Rectal smooth muscle tissue (tissue), 1 donor: ENCODE results near the gene RNF130.

ENCODE experiments used
- H3K27ac ChIP-seq: one replicate; pipeline ENCODE4 v1.7.0; 2013; ENCODE audit warnings: low read depth, low read length, inconsistent platforms
- H3K27me3 ChIP-seq: one replicate; pipeline ENCODE4 v1.7.0; 2013; ENCODE audit warnings: low read length; ENCODE audit not compliant: control insufficient read depth, insufficient read depth
- H3K36me3 ChIP-seq: one replicate; pipeline ENCODE4 v1.7.0; 2013; ENCODE audit warnings: low read length; ENCODE audit not compliant: control insufficient read depth, insufficient read depth
- H3K4me1 ChIP-seq: one replicate; pipeline ENCODE4 v1.7.0; 2013; ENCODE audit warnings: low read length; ENCODE audit not compliant: control insufficient read depth, insufficient read depth
- H3K4me3 ChIP-seq: one replicate; pipeline ENCODE4 v1.7.0; 2013; ENCODE audit warnings: low read length
- H3K9ac ChIP-seq: one replicate; pipeline ENCODE4 v1.7.0; 2013; ENCODE audit warnings: low read length

The RNF130 gene

GRCh38 chr5:179916523-179916922 is 155.0 kb downstream of the RNF130 start:
- Histone ChIP-seq H3K4me3 (no peak overlapping the region), H3K36me3 (no peaks in the 10 kb centered on the region), H3K9ac (no peak overlapping the region), H3K27me3 (no peaks in the 10 kb centered on the region), H3K4me1 (no peaks in the 10 kb centered on the region), H3K27ac (no peak overlapping the region)

- Histone ChIP-seq H3K36me3 (no peaks in the 10 kb centered on the region), H3K27ac (no peak overlapping the region), H3K27me3 (no peaks in the 10 kb centered on the region), H3K4me1 (no peaks in the 10 kb centered on the region), H3K4me3 (no peak overlapping the region), H3K9ac (no peak overlapping the region)
Measured at GRCh38 chr5:179915406-179915935, 156.1 kb downstream of the RNF130 start.

GRCh38 chr5:179914032-179914755 is 157.4 kb downstream of the RNF130 start:
- Histone ChIP-seq H3K36me3 (no peaks in the 10 kb centered on the region), H3K27me3 (no peaks in the 10 kb centered on the region), H3K27ac (no peak overlapping the region), H3K4me1 (no peaks in the 10 kb centered on the region), H3K4me3 (no peak overlapping the region), H3K9ac (no peak overlapping the region)

- Histone ChIP-seq H3K27me3 (no peaks in the 10 kb centered on the region), H3K4me3 (no peak overlapping the region), H3K27ac (no peak overlapping the region), H3K36me3 (no peaks in the 10 kb centered on the region), H3K9ac (no peak overlapping the region), H3K4me1 (no peaks in the 10 kb centered on the region)
Measured at GRCh38 chr5:179913461-179913860, 158.1 kb downstream of the RNF130 start.

- Histone ChIP-seq H3K36me3 (no peaks in the 10 kb centered on the region), H3K4me1 (no peaks in the 10 kb centered on the region), H3K27ac (no peak overlapping the region), H3K27me3 (no peaks in the 10 kb centered on the region), H3K4me3 (no peak overlapping the region), H3K9ac (no peak overlapping the region)
Measured at GRCh38 chr5:179912951-179913350, 158.6 kb downstream of the RNF130 start.

GRCh38 chr5:179912386-179912785 is 159.2 kb downstream of the RNF130 start:
- no peaks in the 10 kb centered on the region for H3K36me3 ChIP-seq
- no peaks in the 10 kb centered on the region for H3K4me1 ChIP-seq
- no peak overlapping the region for H3K9ac ChIP-seq
- no peak overlapping the region for H3K27ac ChIP-seq
- H3K27me3 ChIP-seq, result no peaks in the 10 kb centered on the region
- H3K4me3 ChIP-seq, result no peak overlapping the region

- Histone ChIP-seq H3K36me3 (peaks cover 7% of the 10 kb centered on the region), H3K27ac (no peak overlapping the region), H3K9ac (no peak overlapping the region), H3K4me3 (no peak overlapping the region), H3K4me1 (peaks cover 6% of the 10 kb centered on the region), H3K27me3 (no peaks in the 10 kb centered on the region)
Measured at GRCh38 chr5:179909224-179909623, 162.3 kb downstream of the RNF130 start.

GRCh38 chr5:179908528-179908927 is 163.0 kb downstream of the RNF130 start:
- Histone ChIP-seq H3K27ac (no peak overlapping the region), H3K4me3 (peak overlapping the region; percentile 73), H3K9ac (no peak overlapping the region), H3K4me1 (peaks cover 6% of the 10 kb centered on the region), H3K36me3 (peaks cover 11% of the 10 kb centered on the region), H3K27me3 (no peaks in the 10 kb centered on the region)

GRCh38 chr5:179907556-179908324 is 163.8 kb downstream of the RNF130 start, which contains the start of gene TBC1D9B:
Gene TBC1D9B, minus strand, starts transcription at chr5:179907897. Its CDS starts 76 bp downstream, at chr5:179907821.
- Histone ChIP-seq H3K27ac (peak within 1 kb of the TSS; percentile 63), H3K27me3 (no peaks in the 10 kb centered on the region), H3K36me3 (peaks cover 18% of the 10 kb centered on the region), H3K9ac (peak within 1 kb of the TSS; percentile 35), H3K4me3 (peak within 1 kb of the TSS; percentile 73), H3K4me1 (peaks cover 6% of the 10 kb centered on the region)

- peak overlapping the region; percentile 34 for H3K27ac ChIP-seq
- H3K27me3 ChIP-seq, result no peaks in the 10 kb centered on the region
- peak overlapping the region; percentile 63 for H3K4me3 ChIP-seq
- no peak overlapping the region for H3K9ac ChIP-seq
- peaks cover 6% of the 10 kb centered on the region for H3K4me1 ChIP-seq
- peaks cover 18% of the 10 kb centered on the region for H3K36me3 ChIP-seq
Measured at GRCh38 chr5:179906795-179907555, 164.6 kb downstream of the RNF130 start.

GRCh38 chr5:179906294-179906794 is 165.2 kb downstream of the RNF130 start:
- H3K27me3 ChIP-seq, result no peaks in the 10 kb centered on the region
- H3K4me3 ChIP-seq, result peak overlapping the region; percentile 63
- peaks cover 18% of the 10 kb centered on the region for H3K36me3 ChIP-seq
- H3K9ac ChIP-seq, result no peak overlapping the region
- peaks cover 6% of the 10 kb centered on the region for H3K4me1 ChIP-seq
- H3K27ac ChIP-seq, result peak overlapping the region; percentile 34

- peaks cover 18% of the 10 kb centered on the region for H3K36me3 ChIP-seq
- H3K4me1 ChIP-seq, result peaks cover 6% of the 10 kb centered on the region
- H3K27ac ChIP-seq, result no peak overlapping the region
- no peak overlapping the region for H3K9ac ChIP-seq
- H3K4me3 ChIP-seq, result no peak overlapping the region
- H3K27me3 ChIP-seq, result no peaks in the 10 kb centered on the region
Measured at GRCh38 chr5:179905161-179905560, 166.4 kb downstream of the RNF130 start.
